GM12878 (cell line): ENCODE data around the gene RHOB. TPM values are rescaled to one million over a fixed set of nuclear protein-coding genes. Genes with fewer than 3 reads are reported as not detected.

Experiments used
- ATAC-seq: fragments of 200-7000 bp; cut with Tn5 transposase; 3 replicates; pipeline ENCODE4 v1.9.1; 2020; ENCODE audit warnings: mild to moderate bottlenecking, moderate library complexity
- BruUV-seq: library from RNA; stranded (reverse); fragments of 400-500 nt; replicated peaks from 2 replicates; lab custom pipeline; 2021; lab: Mats Ljungman, UMichigan
- CTCF ChIA-PET: fragments of 300-600 bp; sonication (Branson Sonifier 250); formaldehyde crosslinking; extraction: SDS; loops from one replicate; lab custom pipeline; 2021; ENCODE audit warnings: inconsistent platforms; lab: Yijun Ruan, JAX
- POLR2A ChIA-PET: fragments of 350-600 bp; formaldehyde crosslinking; extraction: SDS; loops from one replicate; lab custom pipeline; 2021; ENCODE audit warnings: inconsistent platforms; lab: Charles Lee
- RAD21 ChIA-PET: fragments of 300-600 bp; sonication (Branson Sonifier 250); formaldehyde crosslinking; loops from one replicate; lab custom pipeline; 2023; ENCODE audit warnings: antibody characterized with exemption; ENCODE audit not compliant: unreplicated experiment; lab: Charles Lee
- SMC1A ChIA-PET: fragments of 300-600 bp; sonication (Branson Sonifier 250); formaldehyde crosslinking; loops from one replicate; lab custom pipeline; 2023; ENCODE audit not compliant: unreplicated experiment, uncharacterized antibody; lab: Charles Lee
- DNase-seq: peaks from one replicate; pipeline ENCODE4 v3.0.0-alpha.2; 2011; ENCODE audit warnings: low read depth, low spot score
- FAIRE-seq: peaks from 3 replicates; lab custom pipeline; 2011; peaks lifted over from hg19 to GRCh38; lab: Jason Lieb, UNC
- H2AFZ ChIP-seq: 2 replicates; pipeline ENCODE4 v1.6.0; 2011; ENCODE audit warnings: low read depth, low read length, control low read depth; ENCODE audit not compliant: control insufficient read depth
- H3K27ac ChIP-seq: 2 replicates; pipeline ENCODE4 v1.5.1; 2011; ENCODE audit warnings: control low read depth; ENCODE audit not compliant: control insufficient read depth, insufficient read depth
- H3K27me3 ChIP-seq, 2 experiments: replicated peaks in 1 of 2; 2 replicates each; pipeline versions ENCODE4 v1.6.0 to v1.6.1; 2011; ENCODE audit warnings: low read length in 1 of 2; ENCODE audit not compliant: control insufficient read depth in 2 of 2, insufficient read depth in 2 of 2
- H3K36me3 ChIP-seq, 2 experiments: 2 replicates each; pipeline ENCODE4 v1.5.1; 2011; ENCODE audit warnings: low read length in 1 of 2; ENCODE audit not compliant: control insufficient read depth in 2 of 2, insufficient read depth in 2 of 2
- H3K4me1 ChIP-seq: 2 replicates; pipeline ENCODE4 v1.6.1; 2011; ENCODE audit warnings: mild to moderate bottlenecking, low read length, moderate library complexity, mixed read lengths; ENCODE audit not compliant: control insufficient read depth, insufficient read depth
- H3K4me2 ChIP-seq: 2 replicates; pipeline ENCODE4 v1.6.0; 2011; ENCODE audit warnings: control low read depth; ENCODE audit not compliant: control insufficient read depth, insufficient read depth
- H3K4me3 ChIP-seq: fragments of 200-600 bp; sonication (generic); 2 replicates; pipeline ENCODE4 v1.5.1; 2016
- H3K79me2 ChIP-seq: 2 replicates; pipeline ENCODE4 v1.6.0; 2011; ENCODE audit warnings: low read length; ENCODE audit not compliant: control insufficient read depth, insufficient read depth
- H3K9ac ChIP-seq: 2 replicates; pipeline ENCODE4 v1.8.0; 2011; ENCODE audit warnings: low read length, control low read depth, mixed read lengths; ENCODE audit not compliant: control insufficient read depth, insufficient read depth
- H3K9me3 ChIP-seq: replicated peaks from 3 replicates; pipeline ENCODE4 v1.5.1; 2011; ENCODE audit warnings: mild to moderate bottlenecking, low read length; ENCODE audit not compliant: control insufficient read depth, insufficient read depth
- H4K20me1 ChIP-seq: 2 replicates; pipeline ENCODE4 v1.6.0; 2011; ENCODE audit not compliant: control insufficient read depth, insufficient read depth
- IKZF1 ChIP-seq: fragments of 450-650 bp; conservative IDR thresholded peaks from 2 replicates; pipeline ENCODE4 v1.6.1; 2017; ENCODE audit warnings: antibody characterized with exemption, mild to moderate bottlenecking
- JUNB ChIP-seq: IDR thresholded peaks from 2 replicates; pipeline ENCODE4 v1.6.1; 2016; ENCODE audit warnings: antibody characterized with exemption, mild to moderate bottlenecking
- NRF1 ChIP-seq: conservative IDR thresholded peaks from 2 replicates; pipeline ENCODE4 v1.6.1; 2011; ENCODE audit warnings: mild to moderate bottlenecking, low read depth, low read length, improper control_type of control experiment
- WGBS: methylation state at CpG from one replicate; pipeline ENCODE4 v1.1.6; 2016; ENCODE audit warnings: low lambda C conversion rate; ENCODE audit not compliant: insufficient replicate concordance, insufficient coverage; ENCODE audit errors: missing lambda C conversion rate; 5-methylcytosine and 5-hydroxymethylcytosine counted together
- in situ Hi-C: fragments of 300-500 bp; cut with MboI; formaldehyde crosslinking; loops from 9 replicates; pipeline ENCODE4 v1.14.3; 2018; ENCODE audit warnings: mixed read lengths
- intact Hi-C: fragments of 100-400 bp; cut with micrococcal nuclease; formaldehyde crosslinking; loops from one replicate; pipeline ENCODE4 v1.14.2; 2022; ENCODE audit not compliant: unreplicated experiment
- polyA plus RNA-seq, 11 experiments: library from polyadenylated mRNA; depleted of rRNA in 4 of 11; unstranded in 6 of 11; stranded (reverse) in 5 of 11; fragments of >200 nt; fragmentation: Nextera tagmentation in 4 of 11; fragmentation: Illumina TruSeq in 1 of 11; extraction: Ambion mirVana in 4 of 11; extraction: Trizol in 1 of 11; gene quantifications; 1 replicate in 1 of 11; 2 replicates in 10 of 11; pipeline versions ENCODE4 v1.2.1 to v1.2.3, GENCODE V29; 2011 to 2016; ENCODE audit warnings: inconsistent platforms in 2 of 11, missing spikeins in 2 of 11, low read depth in 1 of 11
- total RNA-seq, 4 experiments: library from RNA; depleted of rRNA in 3 of 4; stranded (reverse); fragments of >200 nt in 3 of 4; fragmentation: Illumina TruSeq in 1 of 4; extraction: Trizol in 1 of 4; gene quantifications; 2 replicates each; pipeline versions ENCODE4 v1.2.1 to v1.2.3, GENCODE V29; 2013 to 2021
- TF ChIP-seq, protein P1 (sequence below): fragments of 450-650 bp; IDR thresholded peaks from 2 replicates; pipeline ENCODE4 v1.6.1; 2016; ENCODE audit warnings: mild to moderate bottlenecking
- TF ChIP-seq, protein P2 (sequence below): fragments of 450-650 bp; IDR thresholded peaks from 2 replicates; pipeline ENCODE4 v1.6.1; 2014; ENCODE audit warnings: mild to moderate bottlenecking
- TF ChIP-seq, protein P3 (sequence below): fragments of 450-650 bp; IDR thresholded peaks from 2 replicates; pipeline ENCODE4 v1.6.1; 2017; ENCODE audit warnings: mild to moderate bottlenecking, moderate library complexity

RHOB gene
- total and polyA plus RNA-seq, 10 of the 15 experiments (the other 5 are each of a cell fraction or from before 2014, with no cell fraction given), result 0.03 to 4.5 (median 1.2) TPM

DNA sequence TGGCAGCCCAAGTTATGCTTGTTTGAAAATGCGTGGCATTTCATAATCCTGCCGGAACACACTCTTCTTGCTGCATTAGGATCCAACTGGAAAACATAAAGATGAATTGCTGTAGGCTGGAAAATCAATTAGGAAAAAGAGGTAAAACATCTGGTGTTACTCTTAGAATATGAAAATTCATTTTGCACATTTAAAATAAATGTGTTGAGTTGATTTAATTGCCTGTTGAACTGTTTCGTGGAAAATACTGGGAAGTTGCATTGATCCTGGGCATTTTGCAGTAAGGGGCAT lies 4.1 kb downstream of the RHOB start:
- DNase-seq (no peak), ATAC-seq (no peak), FAIRE-seq (no peak)
- no TSS peak for BruUV-seq
- peaks cover 6% of the 10 kb centered on the region in 2 experiments; a peak in 3 of 4 replicates for H3K27me3 ChIP-seq
- POLR2A ChIA-PET, result no interaction called here
- H4K20me1 ChIP-seq, result no peaks in the 10 kb centered on the region
- CTCF ChIA-PET, result interaction anchor here (1.4 to 1.5 kb wide), 2 partner anchors 185 to 191 kb away, joined by 6 read pairs; no protein-coding TSS in a partner anchor
- intact Hi-C loops, result no loop called here
- SMC1A ChIA-PET, result interaction anchor here (1.8 to 3.1 kb wide), 2 partner anchors 74 to 183 kb away, joined by 9 to 12 read pairs; no protein-coding TSS in a partner anchor
- H3K4me2 ChIP-seq, result no peak overlapping the region
- H3K9ac ChIP-seq, result no peak overlapping the region
- RAD21 ChIA-PET, result interaction anchor here (0.8 to 1.0 kb wide), 2 partner anchors 40 to 145 kb away, joined by 3 read pairs; no protein-coding TSS in a partner anchor
- TF ChIP-seq, protein P1, sequence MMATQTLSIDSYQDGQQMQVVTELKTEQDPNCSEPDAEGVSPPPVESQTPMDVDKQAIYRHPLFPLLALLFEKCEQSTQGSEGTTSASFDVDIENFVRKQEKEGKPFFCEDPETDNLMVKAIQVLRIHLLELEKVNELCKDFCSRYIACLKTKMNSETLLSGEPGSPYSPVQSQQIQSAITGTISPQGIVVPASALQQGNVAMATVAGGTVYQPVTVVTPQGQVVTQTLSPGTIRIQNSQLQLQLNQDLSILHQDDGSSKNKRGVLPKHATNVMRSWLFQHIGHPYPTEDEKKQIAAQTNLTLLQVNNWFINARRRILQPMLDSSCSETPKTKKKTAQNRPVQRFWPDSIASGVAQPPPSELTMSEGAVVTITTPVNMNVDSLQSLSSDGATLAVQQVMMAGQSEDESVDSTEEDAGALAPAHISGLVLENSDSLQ, result no peak
- TF ChIP-seq, protein P2, sequence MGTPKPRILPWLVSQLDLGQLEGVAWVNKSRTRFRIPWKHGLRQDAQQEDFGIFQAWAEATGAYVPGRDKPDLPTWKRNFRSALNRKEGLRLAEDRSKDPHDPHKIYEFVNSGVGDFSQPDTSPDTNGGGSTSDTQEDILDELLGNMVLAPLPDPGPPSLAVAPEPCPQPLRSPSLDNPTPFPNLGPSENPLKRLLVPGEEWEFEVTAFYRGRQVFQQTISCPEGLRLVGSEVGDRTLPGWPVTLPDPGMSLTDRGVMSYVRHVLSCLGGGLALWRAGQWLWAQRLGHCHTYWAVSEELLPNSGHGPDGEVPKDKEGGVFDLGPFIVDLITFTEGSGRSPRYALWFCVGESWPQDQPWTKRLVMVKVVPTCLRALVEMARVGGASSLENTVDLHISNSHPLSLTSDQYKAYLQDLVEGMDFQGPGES, result no peak
- no peak for TF ChIP-seq IKZF1
- TF ChIP-seq, protein P3, sequence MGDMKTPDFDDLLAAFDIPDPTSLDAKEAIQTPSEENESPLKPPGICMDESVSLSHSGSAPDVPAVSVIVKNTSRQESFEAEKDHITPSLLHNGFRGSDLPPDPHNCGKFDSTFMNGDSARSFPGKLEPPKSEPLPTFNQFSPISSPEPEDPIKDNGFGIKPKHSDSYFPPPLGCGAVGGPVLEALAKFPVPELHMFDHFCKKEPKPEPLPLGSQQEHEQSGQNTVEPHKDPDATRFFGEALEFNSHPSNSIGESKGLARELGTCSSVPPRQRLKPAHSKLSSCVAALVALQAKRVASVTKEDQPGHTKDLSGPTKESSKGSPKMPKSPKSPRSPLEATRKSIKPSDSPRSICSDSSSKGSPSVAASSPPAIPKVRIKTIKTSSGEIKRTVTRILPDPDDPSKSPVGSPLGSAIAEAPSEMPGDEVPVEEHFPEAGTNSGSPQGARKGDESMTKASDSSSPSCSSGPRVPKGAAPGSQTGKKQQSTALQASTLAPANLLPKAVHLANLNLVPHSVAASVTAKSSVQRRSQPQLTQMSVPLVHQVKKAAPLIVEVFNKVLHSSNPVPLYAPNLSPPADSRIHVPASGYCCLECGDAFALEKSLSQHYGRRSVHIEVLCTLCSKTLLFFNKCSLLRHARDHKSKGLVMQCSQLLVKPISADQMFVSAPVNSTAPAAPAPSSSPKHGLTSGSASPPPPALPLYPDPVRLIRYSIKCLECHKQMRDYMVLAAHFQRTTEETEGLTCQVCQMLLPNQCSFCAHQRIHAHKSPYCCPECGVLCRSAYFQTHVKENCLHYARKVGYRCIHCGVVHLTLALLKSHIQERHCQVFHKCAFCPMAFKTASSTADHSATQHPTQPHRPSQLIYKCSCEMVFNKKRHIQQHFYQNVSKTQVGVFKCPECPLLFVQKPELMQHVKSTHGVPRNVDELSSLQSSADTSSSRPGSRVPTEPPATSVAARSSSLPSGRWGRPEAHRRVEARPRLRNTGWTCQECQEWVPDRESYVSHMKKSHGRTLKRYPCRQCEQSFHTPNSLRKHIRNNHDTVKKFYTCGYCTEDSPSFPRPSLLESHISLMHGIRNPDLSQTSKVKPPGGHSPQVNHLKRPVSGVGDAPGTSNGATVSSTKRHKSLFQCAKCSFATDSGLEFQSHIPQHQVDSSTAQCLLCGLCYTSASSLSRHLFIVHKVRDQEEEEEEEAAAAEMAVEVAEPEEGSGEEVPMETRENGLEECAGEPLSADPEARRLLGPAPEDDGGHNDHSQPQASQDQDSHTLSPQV, result no peak
- no peak for TF ChIP-seq JUNB
- no peak for TF ChIP-seq NRF1
- in situ Hi-C loops, result no loop called here
- no peaks in the 10 kb centered on the region for H3K36me3 ChIP-seq
- H2AFZ ChIP-seq, result no peak overlapping the region
- H3K4me1 ChIP-seq, result peaks cover 3% of the 10 kb centered on the region
- H3K79me2 ChIP-seq, result peaks cover 1% of the 10 kb centered on the region; the same call in 1 of the 2 replicates
- WGBS, result 60% methylated on average over 3 of the region's 3 CpGs
- no peaks in the 10 kb centered on the region; the same call in 2 of the 3 replicates for H3K9me3 ChIP-seq
- H3K4me3 ChIP-seq, result no peak overlapping the region
- no peak overlapping the region for H3K27ac ChIP-seq
